Cardiac muscle cell (in vitro differentiated cells and primary cell): ENCODE measurements around the gene ARL6IP6. TPM values are rescaled to one million over a fixed set of nuclear protein-coding genes. Genes with fewer than 3 reads are reported as not detected.
A peak's percentile ranks its signal among the peaks of the same experiment; 100 is the strongest.
"Not testable (repeated sequence)": the region's sequence is repeated elsewhere in the genome, so short reads cannot be mapped to it uniquely, and the experiment has no call there.

Experiments
- DNase-seq, 2 donors: peaks; one replicate each; pipeline versions ENCODE4 v3.0.0 to v3.0.0-alpha.2; 2010 to 2017; ENCODE audit warnings: low read depth in 1 of 2, low spot score in 1 of 2
- H3K27ac ChIP-seq: fragments of 200-600 bp; sonication (generic); 2 replicates; pipeline ENCODE4 v1.5.1; 2016
- H3K27me3 ChIP-seq: fragments of 200-600 bp; sonication (generic); 2 replicates; pipeline ENCODE4 v1.6.0; 2016; ENCODE audit warnings: control low read depth
- H3K36me3 ChIP-seq: fragments of 200-600 bp; sonication (generic); 2 replicates; pipeline ENCODE4 v1.5.1; 2016; ENCODE audit warnings: control low read depth
- H3K4me1 ChIP-seq: fragments of 200-600 bp; sonication (generic); 2 replicates; pipeline ENCODE4 v1.8.1; 2017; ENCODE audit warnings: low read depth, mild to moderate bottlenecking, mixed run types
- H3K4me3 ChIP-seq: fragments of 200-600 bp; sonication (generic); 2 replicates; pipeline ENCODE4 v1.5.1; 2016; ENCODE audit warnings: mild to moderate bottlenecking
- H3K9me3 ChIP-seq: fragments of 200-600 bp; sonication (generic); 2 replicates; pipeline ENCODE4 v1.5.1; 2017; ENCODE audit warnings: low read depth, mild to moderate bottlenecking, control low read depth
- CTCF ChIP-seq: IDR thresholded peaks from 2 replicates; pipeline ENCODE4 v1.5.1; 2012; ENCODE audit warnings: low read depth, mild to moderate bottlenecking, low read length
- polyA plus RNA-seq: library from polyadenylated mRNA; unstranded; fragments of >200 nt; fragmentation: Nextera tagmentation; extraction: Ambion mirVana; gene quantifications from 2 replicates; pipeline ENCODE4 v1.2.1, GENCODE V29; 2016
- total RNA-seq: library from RNA; depleted of rRNA; stranded (reverse); fragments of >200 nt; gene quantifications from 2 replicates; pipeline ENCODE4 v1.2.3, GENCODE V29; 2016

The ARL6IP6 gene
- total and polyA plus RNA-seq, 2 experiments from 2014 or later: 24.1 to 27.9 TPM

- no peak overlapping the region for H3K27ac ChIP-seq
- no peaks in the 10 kb centered on the region for H3K36me3 ChIP-seq
- no peak overlapping the region for H3K4me3 ChIP-seq
- DNase-seq: no peak
- no peak for TF ChIP-seq CTCF
- H3K9me3 ChIP-seq: no peaks in the 10 kb centered on the region
- H3K4me1 ChIP-seq: peaks cover 6% of the 10 kb centered on the region
- no peaks in the 10 kb centered on the region for H3K27me3 ChIP-seq
Measured at GRCh38 chr2:152723918-152724317, 5.5 kb downstream of the ARL6IP6 start.

- no peak for DNase-seq
- Histone ChIP-seq H3K27ac (no peak overlapping the region), H3K9me3 (no peaks in the 10 kb centered on the region), H3K4me3 (no peak overlapping the region), H3K27me3 (no peaks in the 10 kb centered on the region), H3K36me3 (no peaks in the 10 kb centered on the region), H3K4me1 (no peaks in the 10 kb centered on the region)
- no peak for TF ChIP-seq CTCF
Measured at GRCh38 chr2:152729844-152730243, 11.4 kb downstream of the ARL6IP6 start.

- Histone ChIP-seq H3K4me1 (no peaks in the 10 kb centered on the region), H3K36me3 (peaks cover 7% of the 10 kb centered on the region), H3K9me3 (no peaks in the 10 kb centered on the region), H3K27ac (no peak overlapping the region), H3K4me3 (no peak overlapping the region), H3K27me3 (no peaks in the 10 kb centered on the region)
- TF ChIP-seq CTCF: no peak
- peak in 1 of 2 donors; percentile 56 for DNase-seq
Measured at GRCh38 chr2:152730591-152731333, 12.3 kb downstream of the ARL6IP6 start.

GRCh38 chr2:152737509-152737908 lies 19.1 kb downstream of the ARL6IP6 start:
- peaks cover 18% of the 10 kb centered on the region for H3K36me3 ChIP-seq
- H3K4me3 ChIP-seq, H3K9me3 ChIP-seq, H3K27me3 ChIP-seq, H3K27ac ChIP-seq, H3K4me1 ChIP-seq, DNase-seq: not testable (repeated sequence)

- H3K27ac ChIP-seq: no peak overlapping the region
- no peaks in the 10 kb centered on the region for H3K4me1 ChIP-seq
- peaks cover 18% of the 10 kb centered on the region for H3K36me3 ChIP-seq
- no peak for DNase-seq
- no peak for TF ChIP-seq CTCF
- H3K27me3 ChIP-seq: no peaks in the 10 kb centered on the region
- no peaks in the 10 kb centered on the region for H3K9me3 ChIP-seq
- H3K4me3 ChIP-seq: no peak overlapping the region
Measured at GRCh38 chr2:152738438-152738837, 20.0 kb downstream of the ARL6IP6 start.

- not testable (repeated sequence) for H3K27ac ChIP-seq, H3K4me1 ChIP-seq, H3K4me3 ChIP-seq, H3K27me3 ChIP-seq, H3K9me3 ChIP-seq, DNase-seq
- peaks cover 18% of the 10 kb centered on the region for H3K36me3 ChIP-seq
Measured at GRCh38 chr2:152739705-152740104, 21.3 kb downstream of the ARL6IP6 start.
